Activated T-helper 1 cell treated with anti-CD3 and anti-CD28 coated beads, Interleukin-2, amount 50 U/mL, for 16 hours (primary cell): ENCODE results near the gene DNAH17.

Experiments
- DNase-seq, 2 donors: peaks; one replicate each; pipeline ENCODE4 v3.0.0-alpha.2; 2020; ENCODE audit warnings: low read depth in 1 of 2, low spot score in 1 of 2

DNAH17 gene

DNA sequence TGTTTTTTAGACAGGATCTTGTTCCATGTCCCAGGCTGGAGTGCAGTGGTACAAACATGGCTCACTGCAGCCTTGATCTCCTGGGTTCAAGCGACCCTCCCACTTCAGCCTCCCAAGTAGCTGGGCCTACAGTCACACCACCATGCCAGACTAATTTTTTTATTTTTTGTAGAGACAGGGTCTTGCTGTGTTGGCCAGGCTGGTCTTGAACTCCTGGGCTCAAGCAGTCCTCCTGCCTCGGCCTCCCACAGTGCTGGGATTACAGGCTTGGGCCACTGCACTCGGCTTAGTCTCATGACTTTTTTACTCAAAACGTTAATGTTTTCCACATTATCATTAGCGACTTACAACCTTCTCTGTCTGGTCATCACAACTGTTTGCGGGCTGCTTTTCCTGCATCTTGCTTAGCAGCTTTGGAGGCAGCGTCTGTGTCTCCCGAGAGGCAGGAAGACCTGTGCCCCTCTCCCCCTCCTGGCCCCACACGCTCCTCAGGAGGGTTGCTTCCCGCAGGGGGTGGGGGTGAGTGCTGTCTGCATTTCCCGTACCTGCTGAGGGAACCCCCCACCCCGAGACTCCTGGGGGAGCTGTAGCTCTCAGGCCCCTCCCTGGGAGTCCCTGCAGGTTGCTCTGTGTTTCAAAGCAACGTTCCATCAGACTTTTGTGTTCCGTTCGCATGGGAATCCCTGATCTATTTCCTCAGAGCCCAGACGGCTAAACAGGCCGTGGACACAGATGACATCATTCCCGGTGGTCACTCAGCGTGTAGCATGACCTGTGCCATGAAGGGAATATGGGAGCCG lies 146.1 kb downstream of the DNAH17 start:
- DNase-seq: no peak

DNA sequence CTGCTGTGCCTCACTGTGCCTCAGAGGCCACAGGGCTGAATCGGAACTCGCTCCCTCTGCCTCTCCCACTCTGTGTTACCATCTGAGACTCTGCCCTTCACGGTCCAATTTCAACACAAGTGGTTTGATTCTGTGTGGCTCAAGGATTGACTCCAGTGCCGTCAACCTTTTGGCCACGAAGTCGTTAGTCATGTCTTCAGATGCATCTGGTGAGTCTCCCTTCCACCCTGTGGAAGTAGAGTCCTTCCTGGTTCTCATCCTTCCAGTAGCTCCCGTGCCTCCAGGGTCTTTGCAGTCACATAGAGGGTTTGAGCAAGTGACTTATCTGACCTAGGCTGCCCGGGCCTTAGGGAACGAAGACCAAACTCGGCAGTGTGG lies 147.6 kb downstream of the DNAH17 start:
- DNase-seq: no peak

DNA sequence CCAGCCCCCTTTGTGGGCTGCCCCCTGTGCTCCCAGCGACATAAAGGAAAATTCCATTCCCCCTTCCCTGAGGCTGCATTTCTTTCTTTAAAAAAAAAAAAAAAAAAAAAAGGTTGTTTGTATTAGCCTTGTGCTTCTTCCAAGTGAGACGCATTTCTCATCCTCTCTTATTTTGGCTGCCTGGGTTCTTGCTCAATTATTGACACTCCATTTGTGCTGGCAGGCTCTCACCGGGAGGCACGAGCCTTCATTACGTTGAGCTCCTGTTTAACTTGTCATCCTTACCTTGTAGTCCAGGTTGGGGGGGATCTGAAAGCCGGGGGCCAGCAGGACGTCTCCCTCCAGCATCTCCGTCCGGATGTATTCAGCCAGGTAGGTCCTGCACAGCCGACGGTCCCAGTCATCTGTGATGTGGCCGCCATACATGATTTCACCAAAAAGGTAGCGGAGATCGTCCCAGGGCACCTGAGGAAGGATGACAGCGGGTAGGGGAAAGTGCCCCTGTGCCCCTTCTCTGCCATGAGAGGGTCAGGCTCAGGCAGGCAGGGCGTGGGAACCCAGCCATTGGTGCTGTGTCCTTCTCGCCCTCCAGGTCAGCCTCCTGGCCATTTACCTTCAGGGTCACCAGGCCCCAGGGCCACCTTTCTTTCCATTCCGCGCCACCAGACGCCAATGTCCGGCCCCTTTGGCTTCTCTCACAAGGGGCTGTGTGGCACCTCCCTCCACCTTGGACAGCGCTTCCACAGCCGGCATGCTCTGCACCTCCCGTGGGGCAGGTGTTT lies 148.2 kb downstream of the DNAH17 start:
- no peak for DNase-seq

DNA sequence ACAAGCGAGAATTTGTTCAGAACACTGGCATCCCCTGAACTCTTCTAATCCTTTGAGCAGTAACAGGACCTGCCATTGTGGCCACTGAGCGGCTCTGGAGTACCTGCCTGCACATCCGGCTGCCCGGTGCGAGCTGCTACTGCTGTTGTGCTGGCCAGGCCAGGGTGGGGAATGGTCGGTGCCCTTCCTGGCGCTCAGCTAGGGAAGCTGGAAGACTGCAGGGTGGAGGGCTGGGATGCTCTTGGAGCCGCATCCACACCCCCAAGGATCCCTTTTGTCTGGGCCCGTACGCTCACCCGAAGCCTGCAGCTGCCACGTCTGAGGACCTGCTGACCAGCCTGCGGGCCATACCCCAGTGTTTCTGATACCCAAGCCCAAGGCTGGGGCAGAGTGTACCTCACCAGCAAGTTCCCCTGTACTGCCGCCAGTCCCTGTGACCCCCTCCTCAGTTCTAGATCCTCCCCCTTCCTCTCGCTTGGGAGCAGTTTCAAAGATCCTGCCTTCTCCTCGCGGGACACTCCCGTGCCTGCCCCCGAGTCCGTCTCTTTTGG lies 149.1 kb downstream of the DNAH17 start:
- DNase-seq: no peak

DNA sequence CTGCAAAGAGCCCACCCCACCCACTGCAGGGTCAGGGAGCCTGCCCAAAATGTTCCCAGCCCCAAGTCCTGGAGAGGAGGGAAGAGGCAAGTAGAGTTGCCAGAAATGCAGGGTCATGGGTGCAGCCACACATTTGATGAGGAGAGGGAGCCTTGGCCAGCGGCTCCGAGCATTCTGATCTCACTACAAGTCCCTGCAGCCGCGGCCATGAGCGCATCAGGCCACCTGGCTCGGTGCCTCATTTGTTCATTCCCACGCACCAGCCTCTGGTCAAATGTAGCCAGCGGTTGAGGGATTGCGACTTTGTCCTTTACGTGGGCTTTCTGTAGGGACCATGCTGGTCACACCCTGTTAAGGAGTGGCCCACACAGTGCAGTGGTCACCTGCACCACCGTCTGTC lies 150.1 kb downstream of the DNAH17 start:
- no peak for DNase-seq

DNA sequence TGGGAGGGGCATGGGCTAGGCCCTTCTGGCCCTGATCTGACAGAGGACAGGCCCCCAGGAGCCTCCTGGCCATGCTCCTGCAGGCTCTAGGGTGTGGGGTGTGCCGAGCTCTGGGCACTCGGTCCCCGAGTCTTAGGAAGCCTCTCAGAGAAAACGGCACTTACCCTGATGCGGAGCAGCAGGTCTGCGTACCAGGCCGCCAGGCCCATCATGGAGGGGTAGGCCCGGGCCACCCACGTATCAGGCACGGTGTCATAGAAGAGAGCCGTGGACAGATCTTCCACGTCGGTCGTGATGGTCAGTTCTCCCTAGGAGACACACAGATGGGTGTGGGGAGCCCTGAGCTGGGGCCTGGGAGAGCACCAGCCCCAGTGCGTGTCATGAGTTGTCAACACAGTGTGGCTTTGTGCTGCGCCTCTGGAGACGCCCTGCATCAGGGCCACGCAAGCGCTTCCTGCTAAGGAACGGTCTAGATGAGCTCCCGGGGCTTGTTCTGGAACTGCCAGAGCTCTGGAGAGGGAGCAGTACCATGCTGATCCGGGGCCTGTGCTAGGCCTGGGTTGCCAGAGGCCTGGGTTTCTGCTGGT lies 150.8 kb downstream of the DNAH17 start:
- no peak for DNase-seq

DNA sequence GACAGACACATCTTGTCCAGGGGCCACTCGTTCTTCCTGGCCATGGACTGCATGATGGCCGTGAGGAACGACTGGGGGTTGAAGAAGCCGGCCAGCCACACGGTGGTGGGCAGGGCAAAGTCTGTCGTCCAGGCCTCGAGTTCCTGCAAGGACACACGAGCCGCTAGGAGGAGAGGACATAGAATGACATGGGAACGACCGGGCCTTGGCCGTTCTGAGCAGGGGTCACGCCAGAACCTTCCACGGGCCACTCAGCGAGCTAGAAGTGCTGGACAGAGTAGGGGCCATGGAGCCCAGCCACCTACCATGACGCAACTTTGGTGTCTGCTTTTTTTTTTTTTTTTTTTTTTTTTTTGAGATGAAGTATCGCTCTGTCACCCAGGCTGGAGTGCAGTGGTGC lies 151.8 kb downstream of the DNAH17 start:
- no peak for DNase-seq

DNA sequence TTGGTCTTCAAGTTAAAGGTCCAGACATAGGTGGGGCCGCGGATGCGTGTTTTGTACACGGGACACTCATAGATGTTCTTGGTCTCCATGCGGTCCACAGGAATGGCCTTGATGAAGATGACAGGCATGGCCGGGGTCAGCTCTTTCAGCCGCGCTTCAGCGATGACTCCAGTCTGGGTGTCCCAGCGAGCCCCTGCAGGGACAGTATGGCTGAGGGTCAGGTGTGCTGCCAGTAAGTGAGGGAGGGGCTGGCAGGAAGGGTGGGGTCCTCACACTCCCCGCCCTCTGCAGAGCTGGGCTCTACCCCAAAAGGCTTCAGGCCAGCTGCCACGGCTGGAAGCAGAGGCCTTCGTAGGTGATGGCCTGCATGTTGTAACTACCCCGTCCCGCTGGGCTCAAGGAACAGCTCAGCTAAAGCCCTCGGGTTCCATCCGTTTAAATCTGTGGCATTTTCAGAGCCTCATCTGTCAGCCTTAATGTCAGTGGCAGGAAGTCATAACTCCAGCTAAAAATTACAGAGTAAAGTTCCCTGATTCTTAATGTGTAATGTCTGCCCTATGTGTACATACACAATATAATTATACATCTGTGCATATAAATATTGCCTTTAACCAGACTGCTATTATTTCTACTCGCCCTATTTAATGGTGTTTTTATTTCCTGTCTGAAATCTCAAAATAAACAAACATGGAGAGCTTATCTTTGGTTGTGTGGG lies 153.1 kb downstream of the DNAH17 start:
- DNase-seq: no peak

DNA sequence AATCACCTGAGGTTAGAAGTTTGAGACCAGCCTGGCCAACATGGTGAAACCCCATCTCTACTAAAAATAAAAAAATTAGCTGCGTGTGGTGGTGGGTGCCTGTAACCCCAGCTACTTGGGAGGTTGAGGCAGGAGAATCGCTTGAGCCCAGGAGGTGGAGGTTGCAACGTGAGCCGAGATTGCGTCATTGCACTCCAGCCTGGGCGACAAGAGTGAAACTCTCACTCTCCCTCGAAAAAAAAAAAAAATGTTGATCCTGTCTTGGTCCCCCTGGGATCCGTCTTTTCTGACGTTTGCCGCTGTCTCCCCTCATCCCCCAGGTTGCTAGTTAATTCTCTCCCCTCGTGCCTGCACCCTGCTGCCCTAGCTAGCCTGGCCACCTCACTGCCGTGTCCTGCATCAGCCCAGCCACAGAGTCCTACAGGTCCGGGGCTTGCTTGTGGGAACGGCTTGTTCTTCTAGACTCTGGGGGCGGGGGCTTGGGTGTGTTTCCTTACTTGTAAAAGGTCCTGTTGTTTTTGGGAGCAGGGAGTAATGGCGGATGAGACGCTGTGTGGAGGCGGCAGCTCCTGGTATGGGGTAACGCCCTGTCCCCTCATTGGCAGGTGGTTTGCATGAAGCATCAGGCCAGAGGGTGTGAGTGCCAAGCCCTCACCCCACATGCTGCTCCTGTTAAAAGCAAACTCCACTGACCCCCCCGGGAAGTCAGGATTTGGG lies 154.2 kb downstream of the DNAH17 start:
- no peak for DNase-seq

DNA sequence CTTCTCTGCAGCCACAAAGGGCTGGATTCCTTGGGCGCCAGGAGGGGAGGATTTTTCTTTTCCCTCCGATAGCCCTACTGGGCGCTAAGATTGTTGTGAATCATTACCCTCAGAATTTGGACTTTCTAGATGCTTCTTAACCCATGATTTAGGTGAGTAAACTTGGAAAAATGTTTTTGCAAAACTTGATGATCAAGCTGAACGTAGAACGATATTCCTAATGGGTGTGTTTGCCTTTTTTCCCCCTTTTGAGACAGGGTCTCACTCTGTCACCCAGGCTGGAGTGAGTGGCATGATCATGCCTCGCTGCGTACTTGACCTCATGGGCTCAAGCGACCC lies 155.0 kb downstream of the DNAH17 start:
- DNase-seq: no peak

DNA sequence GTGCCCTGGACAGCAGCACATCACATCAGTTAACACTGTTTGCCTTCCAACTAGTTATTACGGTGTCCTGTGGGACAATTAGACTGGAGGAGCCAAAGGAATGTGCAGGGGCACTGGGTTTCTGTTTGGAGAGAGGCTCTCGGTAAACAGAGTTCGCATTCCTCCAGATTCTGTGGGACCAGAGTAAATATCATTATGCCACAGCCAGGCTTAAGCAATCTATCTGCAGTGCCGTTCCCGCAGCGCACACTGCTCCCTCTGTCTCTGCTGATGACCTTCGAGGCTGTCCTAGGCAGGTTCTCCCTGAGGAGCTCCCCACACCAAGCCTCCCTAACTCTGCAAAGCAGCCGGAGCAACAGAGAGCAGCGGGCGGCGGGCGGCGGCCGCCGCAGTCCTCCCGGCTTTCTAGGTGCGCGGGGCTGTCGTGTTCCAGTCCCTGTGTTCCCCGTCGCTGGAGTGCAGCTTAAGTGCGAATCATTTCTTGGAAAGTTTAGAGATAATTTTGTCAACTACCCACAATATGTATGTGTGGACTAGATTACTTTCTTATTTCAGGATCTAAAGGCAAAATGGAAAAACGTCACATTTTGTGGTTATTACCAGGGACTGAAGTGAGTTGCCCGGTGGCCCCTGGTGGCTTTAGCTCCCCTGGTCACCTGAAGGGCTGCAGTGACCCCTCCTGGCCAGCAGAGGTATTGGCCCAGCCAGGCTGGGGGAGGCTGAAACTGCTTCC lies 155.5 kb downstream of the DNAH17 start:
- DNase-seq: peak; percentile 55 to 66

DNA sequence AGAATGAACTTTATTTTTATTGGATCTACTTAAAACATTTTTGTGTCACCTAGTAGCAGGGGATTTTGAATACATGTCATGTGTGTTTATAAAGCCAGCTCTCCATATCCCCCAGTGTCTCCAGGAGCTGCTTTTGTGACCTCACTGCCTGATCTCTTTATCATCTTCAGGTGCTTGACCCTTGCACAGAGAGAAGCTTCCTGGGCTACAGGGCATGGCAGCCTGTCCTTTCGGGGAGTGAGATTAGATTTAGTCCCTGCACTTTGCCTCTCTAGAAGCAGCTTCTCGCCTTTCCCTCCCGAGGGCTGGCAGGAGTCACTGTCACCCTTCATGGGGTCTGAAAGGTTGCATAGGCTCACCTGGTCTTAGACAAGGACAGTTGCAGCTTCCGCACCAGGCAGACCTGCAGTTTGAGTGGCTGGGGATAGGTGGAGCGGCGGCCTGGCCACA lies 156.1 kb downstream of the DNAH17 start:
- DNase-seq: no peak

DNA sequence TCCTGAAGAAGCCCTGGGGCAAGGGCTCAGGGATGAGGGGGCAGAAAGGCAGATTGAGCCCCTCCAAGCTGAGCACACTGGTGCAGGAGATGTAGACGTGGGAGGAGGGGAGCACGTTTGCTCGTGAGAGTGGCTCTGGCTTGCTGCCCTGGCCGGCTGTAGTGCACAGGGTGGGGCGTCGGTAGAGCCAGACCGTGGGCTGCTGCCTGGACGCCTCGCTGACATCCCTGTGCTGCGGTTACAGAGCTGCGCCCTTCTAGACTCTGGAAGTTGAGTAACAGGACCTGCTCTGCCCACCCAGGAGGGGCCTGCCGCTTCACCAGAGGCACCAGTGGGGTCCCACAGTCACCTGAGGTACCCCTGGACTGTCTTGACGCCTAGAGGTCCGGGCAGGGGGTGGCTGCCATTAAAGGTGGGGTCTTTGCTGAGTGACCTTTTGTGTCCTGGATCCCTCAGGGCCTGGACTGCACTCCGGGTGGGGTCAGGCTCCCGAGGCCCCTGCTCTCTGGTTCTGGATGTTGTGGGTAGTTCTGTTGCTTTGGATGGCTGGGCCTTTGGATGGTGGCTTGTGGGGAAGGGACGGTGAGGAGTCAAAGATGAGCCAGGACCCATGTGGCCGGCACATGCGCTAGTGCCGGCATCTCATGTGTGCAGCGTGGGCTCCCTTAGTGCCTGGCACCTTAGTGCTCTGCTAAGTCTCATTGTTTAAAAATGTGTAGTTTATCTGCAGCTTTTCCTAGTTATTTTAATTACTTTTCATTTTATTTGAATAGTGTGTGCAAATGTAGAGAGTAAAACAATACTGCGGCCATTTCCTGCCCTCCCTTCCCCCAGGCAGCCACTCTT lies 157.0 kb downstream of the DNAH17 start:
- no peak for DNase-seq

DNA sequence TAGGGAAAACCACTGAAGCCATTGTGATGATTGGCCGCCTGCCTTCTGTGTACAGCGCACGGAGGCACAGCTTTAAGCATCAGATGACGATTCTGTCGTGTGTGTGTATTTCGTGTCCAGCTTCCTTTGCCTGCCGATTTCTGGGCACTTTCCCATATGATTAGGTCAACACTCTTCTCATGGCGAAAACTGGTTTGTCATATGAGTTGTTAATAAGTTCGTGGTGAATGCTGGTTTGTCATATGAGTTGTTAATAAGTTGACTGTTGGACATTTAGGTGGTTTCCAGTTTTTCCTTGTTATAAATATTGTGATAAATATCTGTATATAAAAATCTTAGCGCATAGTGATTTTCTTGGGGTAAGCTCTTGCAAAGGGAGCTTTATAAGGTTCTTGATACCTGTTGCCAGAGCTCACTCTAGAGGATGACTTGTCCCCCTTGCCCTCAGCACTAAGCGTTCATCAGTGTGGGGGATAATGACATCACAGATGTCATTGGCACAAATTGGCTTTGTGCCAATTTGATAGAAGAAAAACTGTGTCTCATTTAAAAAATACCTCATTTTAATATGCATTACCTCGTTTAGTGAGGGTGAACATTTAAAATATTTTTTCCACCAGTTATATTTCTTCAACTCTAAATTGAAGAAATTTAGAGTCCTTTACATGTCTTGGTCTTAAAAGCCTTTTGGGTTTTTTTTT lies 158.7 kb downstream of the DNAH17 start:
- DNase-seq: no peak

DNA sequence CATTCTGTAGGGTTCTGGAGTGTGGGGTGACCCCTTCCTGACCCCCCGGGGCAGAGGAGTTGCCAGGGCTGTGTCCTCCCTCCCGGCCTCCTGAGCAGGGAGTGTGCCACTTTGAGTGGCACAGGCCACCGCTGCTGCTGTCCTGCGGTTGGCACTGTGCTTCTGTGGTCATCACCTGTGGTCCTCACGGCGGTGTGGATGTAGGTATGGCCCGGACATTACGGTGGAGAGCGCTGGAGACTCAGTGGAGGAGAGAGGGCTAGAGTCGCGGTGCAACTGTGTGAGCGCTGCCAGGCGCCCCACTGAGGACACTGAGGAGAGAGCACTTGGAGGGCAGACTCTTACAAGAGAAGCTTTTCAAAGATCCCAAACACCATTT lies 159.7 kb downstream of the DNAH17 start:
- DNase-seq: no peak

DNA sequence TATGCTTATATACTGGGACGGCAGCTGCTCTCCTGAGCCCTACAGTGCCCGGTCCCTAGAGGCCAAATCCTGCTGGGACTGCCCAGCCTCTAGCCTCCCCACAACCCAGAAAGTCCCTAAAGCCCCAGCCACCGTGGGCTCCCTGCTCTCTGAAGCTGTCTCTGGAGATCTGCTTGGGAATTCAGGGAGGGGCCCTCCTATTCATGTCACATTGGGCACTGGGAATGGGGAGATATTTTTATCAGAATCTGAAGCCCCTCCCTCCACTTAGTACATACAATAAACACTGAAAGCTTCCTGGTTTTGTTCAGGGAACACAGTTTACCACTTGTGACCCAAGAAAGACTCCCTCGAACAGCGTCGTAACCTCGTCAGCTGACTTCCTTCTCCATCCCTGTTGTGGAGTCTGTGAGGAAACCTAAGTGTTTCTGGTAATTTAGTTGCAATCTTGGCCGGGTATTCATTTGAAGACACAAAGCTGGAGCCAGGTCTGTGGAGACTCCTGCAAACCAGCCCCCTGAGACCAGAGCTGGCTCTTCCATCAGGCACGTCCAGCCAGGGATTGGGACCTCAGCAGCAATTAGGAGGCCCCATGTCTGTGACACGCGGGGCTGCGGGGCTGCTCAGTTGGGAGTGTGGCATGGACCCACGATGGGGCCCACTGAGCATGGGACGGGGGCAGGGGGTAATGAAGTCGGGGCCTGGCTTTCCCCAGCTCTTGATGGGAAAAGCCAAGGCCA lies 160.2 kb downstream of the DNAH17 start:
- no peak for DNase-seq

DNA sequence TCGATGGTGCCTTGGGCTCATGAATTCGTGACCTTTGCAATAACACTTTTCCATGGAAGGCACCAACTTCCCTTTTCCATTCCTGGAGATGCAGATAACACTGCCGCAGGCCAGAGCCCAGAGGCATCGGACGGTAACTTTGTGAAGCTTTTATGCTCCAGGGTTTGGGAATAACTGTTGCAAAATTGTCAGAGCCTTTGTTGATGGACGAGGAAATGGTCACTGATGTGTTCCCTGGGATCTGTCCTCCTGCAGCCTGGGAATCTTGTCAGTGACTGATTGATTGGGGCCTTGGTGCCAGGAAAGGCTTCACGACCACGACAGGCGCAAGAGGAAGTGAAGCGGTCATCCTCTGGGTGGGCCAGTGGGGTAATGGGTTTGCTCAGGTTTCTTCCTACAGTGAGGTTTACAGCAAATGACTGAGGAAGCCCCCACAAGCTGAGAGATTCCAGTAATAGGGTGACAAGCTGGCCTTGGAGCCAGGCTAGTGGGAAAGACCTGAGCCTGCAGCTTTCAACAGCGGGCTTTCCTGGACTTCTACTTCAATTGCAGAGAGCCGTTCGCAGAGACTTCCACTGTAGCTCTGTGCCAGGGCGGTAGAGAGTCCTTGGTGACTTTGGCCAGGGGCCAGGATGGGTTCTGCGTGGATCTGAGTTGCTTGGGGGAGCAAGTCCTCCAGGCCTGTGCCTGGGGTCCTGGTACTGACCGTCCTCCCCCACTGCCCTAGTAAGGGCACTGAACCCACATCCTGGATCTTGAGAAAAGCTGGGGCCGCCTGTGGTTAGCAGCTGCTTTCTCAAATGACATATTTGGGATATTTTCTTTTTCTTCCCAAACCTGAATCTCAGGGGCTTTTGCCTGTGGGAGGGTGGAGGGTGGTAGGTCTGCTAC lies 161.1 kb downstream of the DNAH17 start:
- no peak for DNase-seq
